ENCODE measurements around the gene KRTDAP.

The KRTDAP gene

GRCh38 chr19:35513628-35514281, 23.5 kb upstream of the KRTDAP start, which contains the start of gene DMKN:
TSS of gene DMKN (minus strand) at chr19:35513649. CDS start at chr19:35513475, 174 bp downstream.
- H3K4me3 ChIP-seq (ENCODE audit: low read depth, low read length) = no peak within 1 kb of the TSS
- DNase-seq (ENCODE audit: low read depth) = no peak
- TF ChIP-seq, protein P1, sequence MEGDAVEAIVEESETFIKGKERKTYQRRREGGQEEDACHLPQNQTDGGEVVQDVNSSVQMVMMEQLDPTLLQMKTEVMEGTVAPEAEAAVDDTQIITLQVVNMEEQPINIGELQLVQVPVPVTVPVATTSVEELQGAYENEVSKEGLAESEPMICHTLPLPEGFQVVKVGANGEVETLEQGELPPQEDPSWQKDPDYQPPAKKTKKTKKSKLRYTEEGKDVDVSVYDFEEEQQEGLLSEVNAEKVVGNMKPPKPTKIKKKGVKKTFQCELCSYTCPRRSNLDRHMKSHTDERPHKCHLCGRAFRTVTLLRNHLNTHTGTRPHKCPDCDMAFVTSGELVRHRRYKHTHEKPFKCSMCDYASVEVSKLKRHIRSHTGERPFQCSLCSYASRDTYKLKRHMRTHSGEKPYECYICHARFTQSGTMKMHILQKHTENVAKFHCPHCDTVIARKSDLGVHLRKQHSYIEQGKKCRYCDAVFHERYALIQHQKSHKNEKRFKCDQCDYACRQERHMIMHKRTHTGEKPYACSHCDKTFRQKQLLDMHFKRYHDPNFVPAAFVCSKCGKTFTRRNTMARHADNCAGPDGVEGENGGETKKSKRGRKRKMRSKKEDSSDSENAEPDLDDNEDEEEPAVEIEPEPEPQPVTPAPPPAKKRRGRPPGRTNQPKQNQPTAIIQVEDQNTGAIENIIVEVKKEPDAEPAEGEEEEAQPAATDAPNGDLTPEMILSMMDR (IDR thresholded peaks at IDR 0.05; ENCODE audit: control insufficient read depth, extremely low read depth, insufficient read depth) = 0 out of 2 replicates have a peak, but pooled peaks have one; percentile 14

DNA sequence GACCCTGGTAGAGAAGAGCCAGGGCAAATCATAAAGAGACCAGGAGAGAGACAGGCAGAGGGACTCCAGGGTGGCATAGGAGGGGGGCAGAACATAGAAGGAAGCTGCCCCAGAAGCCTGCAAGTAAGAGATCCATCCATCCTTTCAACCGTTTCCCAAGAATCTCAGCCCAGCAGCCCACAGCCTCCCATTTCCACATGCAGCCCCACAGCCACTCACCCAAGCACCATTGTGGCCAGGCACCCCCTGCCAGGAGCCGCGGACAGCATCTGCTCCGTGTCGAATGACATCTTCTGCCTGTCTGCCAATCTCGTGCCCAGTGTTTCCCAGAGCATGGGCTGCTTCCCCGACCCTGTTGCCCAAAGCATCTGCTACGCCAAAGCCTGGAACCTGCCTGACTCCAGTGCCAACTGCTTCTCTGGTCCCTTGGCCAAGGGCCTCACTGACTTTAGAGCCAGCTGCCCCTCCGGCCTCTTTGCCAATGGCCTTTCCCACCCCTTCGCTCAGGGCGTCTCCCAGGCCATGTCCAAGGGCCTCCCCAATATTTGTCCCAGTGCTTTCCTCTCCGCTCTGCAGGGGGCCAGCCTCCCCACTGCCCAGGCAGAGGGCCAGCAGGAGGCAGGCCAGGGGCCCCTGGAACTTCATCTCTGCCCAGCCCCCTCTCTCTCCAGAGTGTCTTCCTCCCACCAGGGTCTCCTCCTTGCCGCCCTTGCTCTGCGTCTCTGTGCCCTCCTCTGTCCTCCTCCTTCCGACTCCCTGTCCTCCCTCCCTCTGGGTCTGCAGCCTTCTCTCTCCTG, 22.8 kb upstream of the KRTDAP start:
- no peak overlapping the region for H3K4me3 ChIP-seq (ENCODE audit: low read depth, low read length)
- no peak for DNase-seq (ENCODE audit: low read depth)
- TF ChIP-seq, protein P1 (IDR thresholded peaks at IDR 0.05; ENCODE audit: control insufficient read depth, extremely low read depth, insufficient read depth) = no peak

- TF ChIP-seq, protein P1 (IDR thresholded peaks at IDR 0.05; ENCODE audit: control insufficient read depth, extremely low read depth, insufficient read depth) = no peak
- no peak for DNase-seq (ENCODE audit: low read depth)
- H3K4me3 ChIP-seq (ENCODE audit: low read depth, low read length) = no peak overlapping the region
These were observed 21.1 kb upstream of the KRTDAP start for GRCh38 chr19:35511337-35511736.

GRCh38 chr19:35510626-35510964, 20.3 kb upstream of the KRTDAP start:
- H3K4me3 ChIP-seq (ENCODE audit: low read depth, low read length) = no peak overlapping the region
- DNase-seq (ENCODE audit: low read depth) = no peak
- TF ChIP-seq, protein P1 (IDR thresholded peaks at IDR 0.05; ENCODE audit: control insufficient read depth, extremely low read depth, insufficient read depth) = no peak

DNA sequence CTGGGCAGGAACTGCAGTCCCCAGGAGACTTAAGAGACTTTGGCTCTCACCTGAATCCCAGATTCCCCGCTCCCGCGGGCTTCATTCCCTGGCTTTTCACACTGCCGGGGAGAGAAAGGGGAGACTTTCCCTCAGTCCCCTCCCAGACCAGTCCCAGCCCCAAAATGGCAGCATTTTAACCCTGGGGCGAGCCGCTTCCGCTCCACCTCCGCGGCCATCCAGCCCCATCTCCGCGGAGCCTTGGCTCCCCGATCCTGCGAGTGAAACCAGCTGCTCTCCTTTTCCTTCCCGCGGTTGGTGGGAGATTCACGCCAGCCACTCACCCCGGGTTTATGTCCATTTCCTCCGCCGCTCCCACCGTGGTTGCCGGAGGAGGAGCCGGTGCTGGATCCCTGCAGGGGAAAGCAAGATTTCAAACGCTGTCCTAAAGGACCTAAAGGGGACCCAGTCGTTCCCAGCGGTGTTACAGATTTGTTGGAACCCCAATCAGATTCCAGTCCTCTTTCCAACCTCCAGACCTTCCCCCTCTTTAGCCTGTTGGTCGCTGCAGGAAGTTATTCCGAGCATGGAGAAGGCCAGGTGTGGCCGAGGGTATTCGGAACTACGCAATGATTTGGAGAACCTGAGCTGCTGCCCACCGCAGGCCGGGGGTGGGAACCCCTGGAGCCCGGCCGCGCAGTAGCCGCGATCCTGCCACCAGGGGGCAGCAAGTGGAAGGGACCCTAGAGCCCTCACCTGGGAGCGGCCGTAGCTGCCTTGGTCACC, 19.8 kb upstream of the KRTDAP start:
- DNase-seq (ENCODE audit: low read depth) = no peak
- TF ChIP-seq, protein P1 (IDR thresholded peaks at IDR 0.05; ENCODE audit: control insufficient read depth, extremely low read depth, insufficient read depth) = peak; percentile 80
- H3K4me3 ChIP-seq (ENCODE audit: low read depth, low read length) = no peak overlapping the region

- no peak overlapping the region for H3K4me3 ChIP-seq (ENCODE audit: low read depth, low read length)
- DNase-seq (ENCODE audit: low read depth) = no peak
- TF ChIP-seq, protein P1 (IDR thresholded peaks at IDR 0.05; ENCODE audit: control insufficient read depth, extremely low read depth, insufficient read depth) = no peak
These were observed 18.9 kb upstream of the KRTDAP start for GRCh38 chr19:35509018-35509652.

Data from LNCaP clone FGC (cell line).